Mesendoderm (in vitro differentiated cells): ENCODE data around the gene NECTIN4.
"Not testable (repeated sequence)": the region's sequence is repeated elsewhere in the genome, so short reads cannot be mapped to it uniquely, and the experiment has no call there.

Experiments used
- DNase-seq: peaks from one replicate; pipeline ENCODE4 v3.0.0; 2013
- H2AK5ac ChIP-seq: 2 replicates; pipeline ENCODE4 v1.6.1; 2013; ENCODE audit warnings: low read length, inconsistent platforms
- H2BK120ac ChIP-seq: 2 replicates; pipeline ENCODE4 v1.6.1; 2013; ENCODE audit warnings: low read depth, mild to moderate bottlenecking, low read length, moderate library complexity, mixed read lengths
- H2BK15ac ChIP-seq: replicated peaks from 2 replicates; pipeline ENCODE4 v1.6.1; 2013; ENCODE audit warnings: low read depth, mild to moderate bottlenecking, moderate library complexity
- H2BK5ac ChIP-seq: 2 replicates; pipeline ENCODE4 v1.6.1; 2013; ENCODE audit warnings: low read length, inconsistent platforms
- H3K18ac ChIP-seq: 2 replicates; pipeline ENCODE4 v1.6.1; 2013; ENCODE audit warnings: mild to moderate bottlenecking, low read length, mixed read lengths
- H3K23ac ChIP-seq: one replicate; pipeline ENCODE4 v1.6.1; 2013; ENCODE audit warnings: low read length
- H3K27ac ChIP-seq: 2 replicates; pipeline ENCODE4 v1.5.1; 2013; ENCODE audit warnings: low read depth, mild to moderate bottlenecking, inconsistent platforms, low read length, moderate library complexity
- H3K27me3 ChIP-seq: 2 replicates; pipeline ENCODE4 v1.6.1; 2013; ENCODE audit warnings: low read length, control low read depth, mild to moderate bottlenecking, inconsistent platforms; ENCODE audit not compliant: insufficient read depth, poor library complexity
- H3K36me3 ChIP-seq: 2 replicates; pipeline ENCODE4 v1.6.1; 2013; ENCODE audit warnings: low read length, inconsistent platforms; ENCODE audit not compliant: control insufficient read depth, insufficient read depth
- H3K4ac ChIP-seq: one replicate; pipeline ENCODE4 v1.6.1; 2013; ENCODE audit warnings: low read depth, mild to moderate bottlenecking, low read length, moderate library complexity
- H3K4me1 ChIP-seq: 2 replicates; pipeline ENCODE4 v1.6.1; 2013; ENCODE audit warnings: low read depth, low read length, inconsistent platforms; ENCODE audit not compliant: control insufficient read depth
- H3K4me2 ChIP-seq: 2 replicates; pipeline ENCODE4 v1.6.1; 2013; ENCODE audit warnings: low read length
- H3K4me3 ChIP-seq: 2 replicates; pipeline ENCODE4 v1.5.1; 2013; ENCODE audit warnings: mild to moderate bottlenecking, low read length
- H3K56ac ChIP-seq: one replicate; pipeline ENCODE4 v1.6.1; 2013; ENCODE audit warnings: low read length
- H3K79me1 ChIP-seq: 2 replicates; pipeline ENCODE4 v1.6.1; 2013; ENCODE audit warnings: low read length, inconsistent platforms
- H3K79me2 ChIP-seq: 2 replicates; pipeline ENCODE4 v1.6.1; 2013; ENCODE audit warnings: mild to moderate bottlenecking, low read length; ENCODE audit not compliant: control insufficient read depth, insufficient read depth
- H3K9ac ChIP-seq: 2 replicates; pipeline ENCODE4 v1.6.1; 2013; ENCODE audit warnings: low read length, inconsistent platforms
- H4K5ac ChIP-seq: one replicate; pipeline ENCODE4 v1.6.1; 2013; ENCODE audit warnings: low read length
- H4K8ac ChIP-seq: one replicate; pipeline ENCODE4 v1.6.1; 2013; ENCODE audit warnings: low read depth, mild to moderate bottlenecking, control low read depth, low read length, moderate library complexity
- WGBS: extraction: QIAGEN DNeasy Blood & Tissue Kit; methylation state at CpG from one replicate; pipeline ENCODE4 v1.1.7; 2013; ENCODE audit warnings: low lambda C conversion rate, missing lambda C conversion rate; ENCODE audit not compliant: insufficient coverage; ENCODE audit errors: extremely low coverage; 5-methylcytosine and 5-hydroxymethylcytosine counted together

The NECTIN4 gene

DNA sequence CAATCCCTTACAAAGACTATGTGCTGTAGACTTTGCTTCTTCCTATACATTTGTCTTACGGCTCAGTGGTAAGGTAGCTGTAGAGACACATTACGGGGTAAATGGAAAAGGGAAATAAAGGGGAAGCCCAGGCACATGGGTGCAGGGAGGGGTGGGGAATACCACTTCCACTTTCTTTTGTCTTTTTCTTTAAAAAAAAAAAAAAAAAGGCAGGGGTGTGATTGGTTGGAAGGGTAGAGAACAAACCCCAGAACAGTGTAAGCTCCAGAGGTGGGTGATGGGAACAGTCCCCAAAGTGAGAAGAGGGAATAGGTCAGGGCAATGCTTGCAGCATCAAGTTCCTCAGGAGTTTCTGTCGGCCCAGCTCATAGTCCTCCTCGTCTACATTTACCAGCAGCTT is 32.5 kb upstream of the NECTIN4 start:
- Histone ChIP-seq H3K56ac (no peak overlapping the region), H3K79me1 (peaks cover 18% of the 10 kb centered on the region), H3K4me2 (no peak overlapping the region), H2AK5ac (no peak overlapping the region), H2BK15ac (no peak overlapping the region), H3K27me3 (no peaks in the 10 kb centered on the region), H4K8ac (no peak overlapping the region), H3K4me1 (peaks cover 9% of the 10 kb centered on the region), H3K4me3 (no peak overlapping the region), H3K79me2 (peaks cover 18% of the 10 kb centered on the region), H4K5ac (no peak overlapping the region), H3K27ac (no peak overlapping the region), H2BK5ac (no peak overlapping the region), H3K9ac (no peak overlapping the region), H3K36me3 (peaks cover 25% of the 10 kb centered on the region), H3K4ac (no peak overlapping the region), H2BK120ac (no peak overlapping the region), H3K18ac (no peak overlapping the region), H3K23ac (no peak overlapping the region)
- no CpG with 5 or more reads among the region's 4 CpGs for WGBS
- no peak for DNase-seq

DNA sequence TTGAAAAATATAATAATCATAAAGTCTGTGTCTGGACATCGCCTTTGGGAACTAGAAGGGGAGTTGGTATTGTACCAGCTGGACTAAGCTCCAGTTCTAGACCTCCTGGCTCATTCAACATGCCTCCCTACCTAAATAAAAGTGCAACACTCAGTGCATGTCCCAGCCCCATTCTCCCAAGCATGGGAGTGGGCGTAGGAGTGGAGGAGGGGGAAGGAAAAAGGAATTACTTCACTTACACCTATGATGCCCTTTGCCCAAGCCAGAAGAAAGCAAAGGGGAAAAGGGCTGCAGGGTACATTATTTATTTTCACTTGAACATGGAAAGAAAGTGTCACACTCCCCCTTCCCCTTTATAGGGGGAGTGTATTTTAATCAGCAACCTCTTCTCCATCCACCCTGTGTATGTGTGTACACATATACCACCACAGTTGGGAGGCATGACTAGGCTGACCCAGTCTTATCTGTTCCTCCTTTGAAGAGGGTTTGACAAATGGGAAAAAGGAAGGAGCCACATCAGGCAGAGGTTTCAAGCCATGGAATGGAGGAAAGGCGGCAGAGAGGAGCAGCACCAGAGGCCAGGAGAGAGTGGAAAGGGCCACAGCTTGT is 31.8 kb upstream of the NECTIN4 start:
- Histone ChIP-seq H3K18ac (no peak overlapping the region), H3K23ac (no peak overlapping the region), H3K36me3 (peaks cover 25% of the 10 kb centered on the region), H2BK5ac (no peak overlapping the region), H3K27me3 (no peaks in the 10 kb centered on the region), H2AK5ac (no peak overlapping the region), H4K5ac (no peak overlapping the region), H3K27ac (no peak overlapping the region), H4K8ac (no peak overlapping the region), H3K4me1 (peaks cover 9% of the 10 kb centered on the region), H2BK15ac (no peak overlapping the region), H3K4ac (no peak overlapping the region), H3K4me2 (no peak overlapping the region), H3K79me1 (peaks cover 17% of the 10 kb centered on the region), H3K4me3 (no peak overlapping the region), H3K79me2 (peaks cover 25% of the 10 kb centered on the region), H2BK120ac (no peak overlapping the region), H3K56ac (no peak overlapping the region), H3K9ac (no peak overlapping the region)
- WGBS, result no CpG with 5 or more reads among the region's 3 CpGs
- no peak for DNase-seq

DNA sequence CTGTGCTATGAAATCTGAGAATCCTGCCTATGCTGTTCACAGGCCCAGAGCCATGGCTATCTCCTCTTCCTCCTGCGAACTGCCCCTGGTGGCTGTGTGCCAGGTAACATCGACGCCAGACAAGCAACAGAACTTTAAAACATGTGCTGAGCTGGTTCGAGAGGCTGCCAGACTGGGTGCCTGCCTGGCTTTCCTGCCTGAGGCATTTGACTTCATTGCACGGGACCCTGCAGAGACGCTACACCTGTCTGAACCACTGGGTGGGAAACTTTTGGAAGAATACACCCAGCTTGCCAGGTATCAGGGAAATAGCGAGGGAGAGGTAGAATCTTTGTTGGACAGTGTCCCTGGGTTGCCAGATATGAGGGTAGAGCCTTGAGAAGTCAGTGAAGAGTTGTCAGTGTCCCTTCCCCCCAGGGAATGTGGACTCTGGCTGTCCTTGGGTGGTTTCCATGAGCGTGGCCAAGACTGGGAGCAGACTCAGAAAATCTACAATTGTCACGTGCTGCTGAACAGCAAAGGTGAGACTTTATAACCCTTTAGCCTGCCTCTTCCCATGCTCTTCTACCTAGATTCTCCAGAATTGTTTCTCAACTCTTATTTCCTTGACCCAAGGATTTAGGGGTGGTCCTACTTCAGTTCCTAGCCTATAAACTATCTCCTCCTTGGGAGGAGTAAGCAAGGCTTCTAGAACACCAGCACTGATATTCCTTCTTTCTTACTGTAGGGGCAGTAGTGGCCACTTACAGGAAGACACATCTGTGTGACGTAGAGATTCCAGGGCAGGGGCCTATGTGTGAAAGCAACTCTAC is 29.9 kb upstream of the NECTIN4 start:
- Histone ChIP-seq H2AK5ac (no peak overlapping the region), H3K79me2 (peaks cover 35% of the 10 kb centered on the region), H3K23ac (no peak overlapping the region), H3K56ac (peak overlapping the region; percentile 94), H3K9ac (peak overlapping the region; percentile 88), H3K4ac (no peak overlapping the region), H3K36me3 (peaks cover 21% of the 10 kb centered on the region), H3K4me3 (no peak overlapping the region), H3K4me2 (peak overlapping the region; percentile 96), H2BK5ac (no peak overlapping the region), H3K27ac (no peak overlapping the region), H2BK120ac (no peak overlapping the region), H3K18ac (no peak overlapping the region), H2BK15ac (no peak overlapping the region), H4K8ac (no peak overlapping the region), H3K4me1 (peaks cover 9% of the 10 kb centered on the region), H3K79me1 (peaks cover 14% of the 10 kb centered on the region), H4K5ac (no peak overlapping the region), H3K27me3 (no peaks in the 10 kb centered on the region)
- no CpG with 5 or more reads among the region's 10 CpGs for WGBS
- peak; percentile 97 for DNase-seq

GRCh38 chr1:161117759-161118581 is 28.6 kb upstream of the NECTIN4 start, which contains the start of the genes NIT1 and PFDN2:
Gene NIT1, plus strand, starts transcription at chr1:161118105. Its CDS starts 72 bp downstream, at chr1:161118177.
Gene PFDN2, minus strand, starts transcription at chr1:161118037. Its CDS starts 11 bp downstream, at chr1:161118026.
- Histone ChIP-seq H3K18ac (peak within 1 kb of the TSS; percentile 62), H3K4ac (no peak within 1 kb of the TSS), H3K23ac (peak within 1 kb of the TSS; percentile 92), H3K36me3 (peaks cover 16% of the 10 kb centered on the region), H3K9ac (peak within 1 kb of the TSS; percentile 88), H3K79me1 (peaks cover 14% of the 10 kb centered on the region), H3K27ac (peak within 1 kb of the TSS; percentile 92), H2AK5ac (peak within 1 kb of the TSS; percentile 24), H3K27me3 (no peaks in the 10 kb centered on the region), H3K4me1 (peaks cover 9% of the 10 kb centered on the region), H2BK5ac (peak within 1 kb of the TSS; percentile 24), H3K79me2 (peaks cover 46% of the 10 kb centered on the region), H2BK15ac (no peak within 1 kb of the TSS), H2BK120ac (no peak within 1 kb of the TSS), H4K8ac (no peak within 1 kb of the TSS), H3K4me3 (peak within 1 kb of the TSS; percentile 97), H3K56ac (peak within 1 kb of the TSS; percentile 98), H4K5ac (no peak within 1 kb of the TSS), H3K4me2 (peak within 1 kb of the TSS; percentile 96)
- WGBS, result no CpG with 5 or more reads among the region's 58 CpGs
- DNase-seq, result peak; percentile 95

GRCh38 chr1:161115961-161116360 is 26.6 kb upstream of the NECTIN4 start:
- not testable (repeated sequence) for H2BK15ac ChIP-seq, H3K23ac ChIP-seq, H2BK120ac ChIP-seq, H3K4me3 ChIP-seq, DNase-seq, H4K8ac ChIP-seq, H2BK5ac ChIP-seq, H3K27me3 ChIP-seq, H3K56ac ChIP-seq, H3K4ac ChIP-seq, H3K9ac ChIP-seq, H3K4me2 ChIP-seq, H3K4me1 ChIP-seq, H3K18ac ChIP-seq, H3K27ac ChIP-seq, H2AK5ac ChIP-seq, H4K5ac ChIP-seq, H3K36me3 ChIP-seq
- Histone ChIP-seq H3K79me1 (peaks cover 10% of the 10 kb centered on the region), H3K79me2 (peaks cover 49% of the 10 kb centered on the region)
- WGBS, result no CpG with 5 or more reads among the region's 6 CpGs
